ENCODE measurements around the gene C19orf33. TPM values are rescaled to one million over a fixed set of nuclear protein-coding genes. Genes with fewer than 3 reads are reported as not detected.

Gene C19orf33
- total RNA-seq, 1 donor from 2014 or later: not detected

GRCh38 chr19:38326591-38326990 is 22.5 kb downstream of the C19orf33 start:
- DNase-seq (ENCODE audit: low read depth, low spot score): no peak
- Mint-ChIP-seq H3K9me3 (no peaks in the 10 kb centered on the region), H3K36me3 (ENCODE audit: low read depth) (no peaks in the 10 kb centered on the region), H3K27me3 (ENCODE audit: low read depth) (peaks cover 22% of the 10 kb centered on the region), H3K4me1 (no peaks in the 10 kb centered on the region), H3K27ac (ENCODE audit: unreplicated experiment) (no peak overlapping the region), H3K4me3 (no peak overlapping the region)
- no peak for TF ChIP-seq CTCF (conservative IDR thresholded peaks at IDR 0.05)

GRCh38 chr19:38329651-38330050 is 25.6 kb downstream of the C19orf33 start:
- Mint-ChIP-seq H3K4me3 (no peak overlapping the region), H3K36me3 (ENCODE audit: low read depth) (no peaks in the 10 kb centered on the region), H3K27me3 (ENCODE audit: low read depth) (peaks cover 6% of the 10 kb centered on the region), H3K9me3 (no peaks in the 10 kb centered on the region), H3K27ac (ENCODE audit: unreplicated experiment) (no peak overlapping the region), H3K4me1 (no peaks in the 10 kb centered on the region)
- no peak for DNase-seq (ENCODE audit: low read depth, low spot score)
- no peak for TF ChIP-seq CTCF (conservative IDR thresholded peaks at IDR 0.05)

GRCh38 chr19:38331728-38332127 is 27.7 kb downstream of the C19orf33 start:
- no peak for TF ChIP-seq CTCF (conservative IDR thresholded peaks at IDR 0.05)
- Mint-ChIP-seq H3K27me3 (ENCODE audit: low read depth) (peaks cover 4% of the 10 kb centered on the region), H3K36me3 (ENCODE audit: low read depth) (no peaks in the 10 kb centered on the region), H3K4me3 (no peak overlapping the region), H3K4me1 (peaks cover 8% of the 10 kb centered on the region), H3K9me3 (no peaks in the 10 kb centered on the region), H3K27ac (ENCODE audit: unreplicated experiment) (no peak overlapping the region)
- no peak for DNase-seq (ENCODE audit: low read depth, low spot score)

GRCh38 chr19:38333245-38333644 is 29.2 kb downstream of the C19orf33 start:
- no peaks in the 10 kb centered on the region for H3K36me3 Mint-ChIP-seq (ENCODE audit: low read depth)
- no peak overlapping the region for H3K4me3 Mint-ChIP-seq
- H3K27ac Mint-ChIP-seq (ENCODE audit: unreplicated experiment): no peak overlapping the region
- no peaks in the 10 kb centered on the region for H3K9me3 Mint-ChIP-seq
- H3K27me3 Mint-ChIP-seq (ENCODE audit: low read depth): no peaks in the 10 kb centered on the region
- peaks cover 14% of the 10 kb centered on the region for H3K4me1 Mint-ChIP-seq
- DNase-seq (ENCODE audit: low read depth, low spot score): no peak
- no peak for TF ChIP-seq CTCF (conservative IDR thresholded peaks at IDR 0.05)

- no peaks in the 10 kb centered on the region for H3K27me3 Mint-ChIP-seq (ENCODE audit: low read depth)
- H3K9me3 Mint-ChIP-seq: no peaks in the 10 kb centered on the region
- H3K36me3 Mint-ChIP-seq (ENCODE audit: low read depth): no peaks in the 10 kb centered on the region
- H3K4me1 Mint-ChIP-seq: peaks cover 17% of the 10 kb centered on the region
- peak overlapping the region; percentile 92 for H3K4me3 Mint-ChIP-seq
- TF ChIP-seq CTCF (conservative IDR thresholded peaks at IDR 0.05): no peak
- H3K27ac Mint-ChIP-seq (ENCODE audit: unreplicated experiment): peak overlapping the region; percentile 91
- DNase-seq (ENCODE audit: low read depth, low spot score): peak; percentile 89
Measured at GRCh38 chr19:38335949-38336637, 32.0 kb downstream of the C19orf33 start.

All from neural crest cell (in vitro differentiated cells).